ENCODE results near the gene NTN5.

DNA sequence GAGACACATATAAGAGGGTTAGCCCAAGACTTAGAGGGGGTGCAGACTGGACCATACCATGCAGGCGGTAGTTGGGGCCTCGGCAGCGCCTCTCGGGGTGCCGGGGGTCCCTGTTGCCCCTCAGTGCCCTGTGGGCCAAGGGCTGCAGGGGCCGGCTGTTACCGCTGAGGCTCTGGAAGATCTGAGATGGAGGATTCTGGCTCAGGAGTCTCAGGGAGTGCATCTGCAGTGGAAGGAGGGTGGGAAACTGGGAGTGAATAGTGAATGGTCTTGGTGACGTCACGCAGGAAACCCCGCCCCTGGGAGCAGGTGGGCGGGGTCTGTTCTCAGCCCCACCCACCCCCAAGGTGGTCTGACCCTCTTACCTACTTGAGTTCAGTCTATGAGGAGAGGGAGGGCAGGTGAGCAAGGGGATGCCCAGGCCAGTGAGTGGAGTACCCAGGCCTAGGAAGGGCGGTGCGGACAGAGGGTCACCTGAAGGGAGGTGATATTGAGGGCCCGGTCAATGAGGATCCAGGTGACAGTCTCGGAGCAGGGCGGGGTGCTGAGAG lies 33.9 kb downstream of the NTN5 start:
- TF ChIP-seq PAX5 (IDR thresholded peaks at IDR 0.05; ENCODE audit: insufficient read depth, low read length, severe bottlenecking) (no peak), POLR2A (IDR thresholded peaks at IDR 0.05; ENCODE audit: low read depth, low read length) (no peak), POLR2AphosphoS5 (IDR thresholded peaks at IDR 0.05; ENCODE audit: low read depth, low read length) (no peak)

All from GM12891 (cell line).